H1 (cell line): Measurements from ENCODE around the gene CEP78. TPM values are rescaled to one million over a fixed set of nuclear protein-coding genes. Genes with fewer than 3 reads are reported as not detected.

Source experiments
- CTCF ChIA-PET: fragments of 300-600 bp; sonication (Branson Sonifier 250); formaldehyde crosslinking; loops from one replicate; lab custom pipeline; 2021; ENCODE audit not compliant: partially characterized antibody; lab: Charles Lee
- POLR2A ChIA-PET: fragments of 300-600 bp; sonication (Branson Sonifier 250); formaldehyde crosslinking; loops from one replicate; lab custom pipeline; 2021; ENCODE audit warnings: inconsistent platforms; ENCODE audit not compliant: partially characterized antibody; lab: Charles Lee
- DNase-seq, 2 experiments: peaks; one replicate each; pipeline versions ENCODE4 v3.0.0 to v3.0.0-alpha.2; 2010 to 2022; ENCODE audit warnings: low spot score in 2 of 2, low read depth in 1 of 2, mixed read lengths in 1 of 2
- FAIRE-seq: peaks from 2 replicates; lab custom pipeline; 2011; peaks lifted over from hg19 to GRCh38; lab: Jason Lieb, UNC
- H2AFZ ChIP-seq: 2 replicates; pipeline ENCODE4 v1.8.1; 2012; ENCODE audit warnings: low read length, inconsistent platforms
- H2AK5ac ChIP-seq: 2 replicates; pipeline ENCODE4 v1.6.1; 2013; ENCODE audit warnings: low read depth, low read length
- H2BK120ac ChIP-seq: replicated peaks from 2 replicates; pipeline ENCODE3; 2013; ENCODE audit warnings: low read depth, low read length, inconsistent platforms
- H2BK12ac ChIP-seq: 2 replicates; pipeline ENCODE4 v1.6.1; 2013; ENCODE audit warnings: low read depth, low read length
- H2BK15ac ChIP-seq: 2 replicates; pipeline ENCODE4 v1.6.1; 2013; ENCODE audit warnings: low read length
- H2BK20ac ChIP-seq: 2 replicates; pipeline ENCODE4 v1.6.1; 2013; ENCODE audit warnings: low read length
- H2BK5ac ChIP-seq: 2 replicates; pipeline ENCODE4 v1.6.1; 2013; ENCODE audit warnings: low read depth, low read length
- H3K14ac ChIP-seq: 2 replicates; pipeline ENCODE4 v1.6.1; 2013; ENCODE audit warnings: inconsistent platforms; ENCODE audit not compliant: insufficient read length
- H3K18ac ChIP-seq: 2 replicates; pipeline ENCODE4 v1.6.1; 2013; ENCODE audit warnings: low read length; ENCODE audit errors: extremely low read depth
- H3K23ac ChIP-seq: 2 replicates; pipeline ENCODE4 v1.6.1; 2013; ENCODE audit warnings: inconsistent platforms; ENCODE audit not compliant: insufficient read length
- H3K23me2 ChIP-seq: 2 replicates; pipeline ENCODE4 v1.6.1; 2013; ENCODE audit warnings: low read depth, low read length
- H3K27ac ChIP-seq: 2 replicates; pipeline ENCODE4 v1.6.1; 2011; ENCODE audit warnings: low read depth, low read length, inconsistent platforms
- H3K27me3 ChIP-seq, 4 experiments: replicated peaks in 1 of 4; 1 replicate in 1 of 4; 2 replicates in 3 of 4; pipeline versions ENCODE4 v1.6.1 to v1.8.1; 2011 to 2013; ENCODE audit warnings: low read length in 3 of 4, mild to moderate bottlenecking in 3 of 4, inconsistent platforms in 2 of 4, mixed read lengths in 2 of 4, moderate library complexity in 1 of 4; ENCODE audit not compliant: control insufficient read depth in 3 of 4, insufficient read depth in 3 of 4; ENCODE audit errors: extremely low read depth in 1 of 4
- H3K36me3 ChIP-seq, 4 experiments: 2 replicates each; pipeline versions ENCODE4 v1.6.1 to v1.8.1; 2011 to 2013; ENCODE audit warnings: mild to moderate bottlenecking in 4 of 4, low read length in 3 of 4, moderate library complexity in 2 of 4, control low read depth in 1 of 4, inconsistent platforms in 1 of 4; ENCODE audit not compliant: insufficient read depth in 4 of 4, control insufficient read depth in 2 of 4
- H3K4ac ChIP-seq: replicated peaks from 2 replicates; pipeline ENCODE3; 2013; ENCODE audit warnings: low read length, low read depth, mixed read lengths, inconsistent platforms; ENCODE audit not compliant: insufficient read length
- H3K4me1 ChIP-seq, 4 experiments: replicated peaks in 1 of 4; 1 replicate in 1 of 4; 2 replicates in 3 of 4; pipeline versions ENCODE4 v1.6.1 to v1.8.1; 2011 to 2013; ENCODE audit warnings: low read length in 3 of 4, inconsistent platforms in 2 of 4, mixed read lengths in 1 of 4; ENCODE audit not compliant: insufficient read depth in 4 of 4, control insufficient read depth in 3 of 4
- H3K4me2 ChIP-seq, 2 experiments: 2 replicates each; pipeline versions ENCODE4 v1.6.1 to v1.8.1; 2011 to 2013; ENCODE audit warnings: low read depth in 2 of 2, low read length in 2 of 2, control low read depth in 1 of 2, inconsistent platforms in 1 of 2, mild to moderate bottlenecking in 1 of 2; ENCODE audit not compliant: insufficient read depth in 1 of 2
- H3K4me3 ChIP-seq, 4 experiments: fragments of 200-600, 300-600 bp in 1 of 4; sonication (generic), shearing (Covaris generic), sonication (Bioruptor Twin) in 1 of 4; 2 replicates each; pipeline versions ENCODE4 v1.5.1 to v1.8.1; 2011 to 2016; ENCODE audit warnings: low read length in 4 of 4, low read depth in 3 of 4, control low read depth in 2 of 4, inconsistent platforms in 2 of 4, mild to moderate bottlenecking in 2 of 4, mixed read lengths in 1 of 4, moderate library complexity in 1 of 4; ENCODE audit not compliant: insufficient read depth in 2 of 4; ENCODE audit errors: extremely low read depth in 1 of 4
- H3K56ac ChIP-seq: replicated peaks from 2 replicates; pipeline ENCODE3; 2013; ENCODE audit warnings: low read depth, mild to moderate bottlenecking, mixed read lengths, low read length, inconsistent platforms; ENCODE audit not compliant: insufficient read length
- H3K79me1 ChIP-seq: 2 replicates; pipeline ENCODE4 v1.6.1; 2013; ENCODE audit warnings: low read depth, low read length, control low read depth
- H3K79me2 ChIP-seq, 2 experiments: 2 replicates each; pipeline versions ENCODE4 v1.6.1 to v1.8.1; 2012 to 2013; ENCODE audit warnings: low read length in 2 of 2, mild to moderate bottlenecking in 2 of 2, inconsistent platforms in 1 of 2; ENCODE audit not compliant: insufficient read depth in 2 of 2, control insufficient read depth in 1 of 2
- H3K9ac ChIP-seq, 4 experiments: replicated peaks in 1 of 4; 1 replicate in 1 of 4; 2 replicates in 3 of 4; pipeline versions ENCODE4 v1.6.1 to v1.8.1; 2011 to 2013; ENCODE audit warnings: low read depth in 3 of 4, low read length in 3 of 4, control low read depth in 2 of 4, mild to moderate bottlenecking in 2 of 4, moderate library complexity in 2 of 4, inconsistent platforms in 1 of 4; ENCODE audit errors: extremely low read depth in 1 of 4
- H3K9me3 ChIP-seq, 2 experiments: 2 replicates each; pipeline versions ENCODE4 v1.6.1 to v1.8.1; 2012 to 2013; ENCODE audit warnings: mild to moderate bottlenecking in 2 of 2, moderate library complexity in 2 of 2, control low read depth in 1 of 2, inconsistent platforms in 1 of 2, low read depth in 1 of 2, low read length in 1 of 2, mixed read lengths in 1 of 2; ENCODE audit not compliant: insufficient read depth in 2 of 2
- H4K20me1 ChIP-seq, 2 experiments: replicated peaks in 1 of 2; 2 replicates each; pipeline versions ENCODE3 to v1.8.1; 2011 to 2013; ENCODE audit warnings: inconsistent platforms in 2 of 2, low read length in 2 of 2, mild to moderate bottlenecking in 1 of 2; ENCODE audit not compliant: insufficient read depth in 2 of 2, control insufficient read depth in 1 of 2
- H4K5ac ChIP-seq: 2 replicates; pipeline ENCODE4 v1.6.1; 2013; ENCODE audit warnings: low read length, low read depth, mixed read lengths, inconsistent platforms; ENCODE audit not compliant: insufficient read length
- H4K8ac ChIP-seq: 2 replicates; pipeline ENCODE4 v1.8.0; 2013; ENCODE audit warnings: mild to moderate bottlenecking, moderate library complexity, low read length, inconsistent platforms; ENCODE audit not compliant: insufficient read depth; ENCODE audit errors: extremely low read depth
- H4K91ac ChIP-seq: replicated peaks from 2 replicates; pipeline ENCODE3; 2013; ENCODE audit warnings: low read length, mixed read lengths, inconsistent platforms; ENCODE audit not compliant: insufficient read length
- ATF2 ChIP-seq: IDR thresholded peaks from 2 replicates; pipeline ENCODE4 v1.6.1; 2012; ENCODE audit warnings: low read length, inconsistent platforms
- BACH1 ChIP-seq: IDR thresholded peaks from 2 replicates; pipeline ENCODE4 v1.6.1; 2012; ENCODE audit warnings: low read length, improper control_type of control experiment
- EZH2 ChIP-seq: fragments of 200-600 bp; sonication (generic); IDR thresholded peaks from 2 replicates; pipeline ENCODE4 v1.7.1; 2012; ENCODE audit warnings: low read depth, mild to moderate bottlenecking, moderate library complexity, low read length, inconsistent platforms; ENCODE audit not compliant: severe bottlenecking
- KDM4A ChIP-seq: IDR thresholded peaks from one replicate; pipeline ENCODE4 v1.7.1; 2012; ENCODE audit warnings: low read depth, mild to moderate bottlenecking, moderate library complexity, low read length, inconsistent platforms; ENCODE audit not compliant: severe bottlenecking
- SP1 ChIP-seq: IDR thresholded peaks from 2 replicates; pipeline ENCODE4 v1.6.1; 2011; ENCODE audit warnings: low read depth, low read length
- TAF7 ChIP-seq: optimal IDR thresholded peaks from 2 replicates; pipeline ENCODE3; 2011; ENCODE audit warnings: low read depth, mild to moderate bottlenecking, inconsistent platforms, low read length, moderate library complexity, borderline replicate concordance
- WGBS, 2 experiments: shearing (Covaris generic) in 1 of 2; methylation state at CpG; one replicate each; pipeline versions ENCODE4 v1.1.6 to v1.1.7; 2013 to 2015; ENCODE audit warnings: low lambda C conversion rate in 2 of 2, mixed read lengths in 2 of 2, inconsistent platforms in 1 of 2, low coverage in 1 of 2, missing lambda C conversion rate in 1 of 2; ENCODE audit not compliant: insufficient replicate concordance in 2 of 2, insufficient coverage in 1 of 2, insufficient read length in 1 of 2; ENCODE audit errors: extremely low coverage in 1 of 2, missing lambda C conversion rate in 1 of 2; 5-methylcytosine and 5-hydroxymethylcytosine counted together
- polyA plus RNA-seq, 7 experiments: library from polyadenylated mRNA; depleted of rRNA in 3 of 7; stranded (reverse) in 5 of 7; unstranded in 2 of 7; fragments of >200 nt in 5 of 7; fragments of 200-250 nt in 2 of 7; gene quantifications; 1 replicate in 5 of 7; 2 replicates in 1 of 7; 4 replicates in 1 of 7; pipeline versions ENCODE4 v1.2.1 to v1.2.3, GENCODE V29; 2011 to 2013; ENCODE audit warnings: missing spikeins in 2 of 7, mixed read lengths in 2 of 7
- total RNA-seq: library from RNA; stranded (reverse); fragmentation: NEBNext Ultra II Directional; extraction: Animal tissue kit (Norgen Biotek cat#: 25700); gene quantifications from 2 replicates; pipeline ENCODE4 v1.2.1, GENCODE V29; 2021

Gene CEP78
- total and polyA plus RNA-seq, 2 of the 8 experiments (the other 6 are each of a cell fraction or from before 2014, with no cell fraction given), result 10.3 to 40.9 TPM

- Histone ChIP-seq H3K14ac (no peak overlapping the region), H3K36me3 (peaks cover 0 to 21% (median 7%) of the 10 kb centered on the region in 4 experiments; a peak in 6 of 8 replicates), H3K4ac (no peak overlapping the region), H2AK5ac (no peak overlapping the region), H2BK15ac (no peak overlapping the region), H3K4me2 (peak overlapping the region; percentile 87 to 97), H2BK12ac (no peak overlapping the region), H3K27ac (peak overlapping the region; percentile 43; the same call in 1 of the 2 replicates), H3K56ac (no peak overlapping the region), H3K9me3 (no peaks in the 10 kb centered on the region), H3K23me2 (peaks cover 2% of the 10 kb centered on the region), H3K79me1 (no peaks in the 10 kb centered on the region), H4K8ac (peak overlapping the region; percentile 92), H4K20me1 (no peaks in the 10 kb centered on the region), H3K79me2 (peaks cover 2 to 22% of the 10 kb centered on the region in 2 experiments; a peak in 3 of 4 replicates), H3K4me1 (peaks cover 0 to 2% (median under 1%) of the 10 kb centered on the region in 4 experiments; a peak in 2 of 7 replicates), H4K91ac (no peak overlapping the region), H2BK120ac (no peak overlapping the region), H3K27me3 (no peaks in the 10 kb centered on the region), H2AFZ (peak overlapping the region; percentile 43), H3K4me3 (peak overlapping the region; percentile 79 to 90 (median 90)), H3K18ac (no peak overlapping the region), H3K9ac (peak overlapping the region; percentile 69 to 81 (median 78)), H3K23ac (no peak overlapping the region), H4K5ac (no peak overlapping the region), H2BK20ac (no peak overlapping the region), H2BK5ac (no peak overlapping the region; the same call in 1 of the 2 replicates)
- FAIRE-seq, result no peak
- ChIA-PET POLR2A (interaction anchor here (0.8 to 7.1 kb wide), 14 partner anchors 9 to 95 kb away, joined by 3 to 73 read pairs (median 4); partner anchors contain the start of gene PSAT1), CTCF (interaction anchor here (1.0 to 1.9 kb wide), 2 partner anchors 26 to 201 kb away, joined by 3 to 6 read pairs; no protein-coding TSS in a partner anchor)
- DNase-seq, result no peak
- WGBS, 2 experiments, result 10% methylated on average over 12 of the region's 12 CpGs; no CpG with 5 or more reads in 1 of the 2 experiments
- peak; percentile 7 for TF ChIP-seq EZH2
- TF ChIP-seq BACH1, result no peak
- no peak for TF ChIP-seq ATF2
- peak; percentile 6 for TF ChIP-seq KDM4A
- TF ChIP-seq TAF7, result no peak
- TF ChIP-seq SP1, result no peak
Observed at GRCh38 chr9:78236551-78236910, 656 bp downstream of the CEP78 start.
